PC-3 (cell line): ENCODE results near the gene RBMY1D. TPM values are rescaled to one million over a fixed set of nuclear protein-coding genes. Genes with fewer than 3 reads are reported as not detected.

Experiments used
- ATAC-seq: fragments of 200-7000 bp; cut with Tn5 transposase; 2 replicates; pipeline ENCODE4 v1.9.1; 2020; ENCODE audit warnings: mild to moderate bottlenecking, moderate library complexity
- BruUV-seq: library from RNA; stranded (reverse); fragments of 400-500 nt; replicated peaks from 2 replicates; lab custom pipeline; 2021; lab: Mats Ljungman, UMichigan
- CTCF ChIA-PET: fragments of 300-600 bp; sonication (Branson Sonifier 250); formaldehyde crosslinking; loops from one replicate; lab custom pipeline; 2022; ENCODE audit warnings: antibody characterized with exemption; lab: Charles Lee
- POLR2A ChIA-PET: fragments of 300-600 bp; sonication (Branson Sonifier 250); formaldehyde crosslinking; loops from one replicate; lab custom pipeline; 2022; ENCODE audit warnings: antibody characterized with exemption; ENCODE audit not compliant: unreplicated experiment; lab: Charles Lee
- DNase-seq: peaks from one replicate; pipeline ENCODE4 v3.0.0-alpha.2; 2015
- H2AFZ ChIP-seq: fragments of 300-600 bp; sonication (generic); 2 replicates; pipeline ENCODE4 v1.6.0; 2016; ENCODE audit warnings: antibody characterized with exemption, low read length
- H3F3A ChIP-seq: fragments of 300-600 bp; sonication (generic); one replicate; pipeline ENCODE4 v1.6.0; 2017; ENCODE audit warnings: antibody characterized with exemption, low read length, control low read depth, mild to moderate bottlenecking; ENCODE audit not compliant: unreplicated experiment
- H3K27ac ChIP-seq: fragments of 300-600 bp; sonication (generic); 2 replicates; pipeline ENCODE4 v1.5.1; 2016; ENCODE audit warnings: mild to moderate bottlenecking, low read length
- H3K27me3 ChIP-seq: fragments of 300-600 bp; sonication (generic); 2 replicates; pipeline ENCODE4 v1.6.1; 2016; ENCODE audit warnings: low read length, mixed read lengths
- H3K36me3 ChIP-seq: fragments of 300-600 bp; sonication (generic); 2 replicates; pipeline ENCODE4 v1.6.1; 2016; ENCODE audit warnings: low read depth, mixed run types, low read length, mixed read lengths
- H3K4me1 ChIP-seq: fragments of 300-600 bp; sonication (generic); 2 replicates; pipeline ENCODE4 v1.5.1; 2016; ENCODE audit warnings: low read length; ENCODE audit not compliant: insufficient read depth
- H3K4me2 ChIP-seq: fragments of 300-600 bp; sonication (generic); 2 replicates; pipeline ENCODE4 v1.6.0; 2016; ENCODE audit warnings: low read length
- H3K4me3 ChIP-seq: fragments of 300-600 bp; sonication (generic); 2 replicates; pipeline ENCODE4 v1.5.1; 2016; ENCODE audit warnings: mild to moderate bottlenecking, low read length, mixed read lengths
- H3K79me2 ChIP-seq: fragments of 300-600 bp; sonication (generic); 2 replicates; pipeline ENCODE4 v1.6.1; 2017; ENCODE audit warnings: low read length, mixed read lengths
- H3K9ac ChIP-seq: fragments of 300-600 bp; sonication (generic); 2 replicates; pipeline ENCODE4 v1.6.0; 2016; ENCODE audit warnings: mild to moderate bottlenecking, low read length
- H3K9me2 ChIP-seq: fragments of 300-600 bp; sonication (generic); replicated peaks from 2 replicates; pipeline ENCODE4 v1.6.1; 2016; ENCODE audit warnings: mixed run types, low read length, mixed read lengths
- H3K9me3 ChIP-seq: fragments of 300-600 bp; sonication (generic); 2 replicates; pipeline ENCODE4 v1.6.1; 2016; ENCODE audit warnings: low read length, mixed read lengths
- H4K20me1 ChIP-seq: fragments of 300-600 bp; sonication (generic); 2 replicates; pipeline ENCODE4 v1.6.1; 2016; ENCODE audit warnings: low read length, mixed read lengths
- CTCF ChIP-seq: fragments of 300-600 bp; sonication (generic); conservative IDR thresholded peaks from 2 replicates; pipeline ENCODE4 v1.5.1; 2017; ENCODE audit warnings: antibody characterized with exemption, low read depth, mild to moderate bottlenecking, low read length
- EZH2 ChIP-seq: fragments of 300-600 bp; sonication (generic); IDR thresholded peaks from one replicate; pipeline ENCODE4 v1.6.1; 2017; ENCODE audit warnings: antibody characterized with exemption, mild to moderate bottlenecking, low read length; ENCODE audit not compliant: unreplicated experiment
- EZH2phosphoT487 ChIP-seq: fragments of 300-600 bp; sonication (generic); IDR thresholded peaks from 2 replicates; pipeline ENCODE4 v1.6.1; 2018; ENCODE audit warnings: mild to moderate bottlenecking, antibody characterized with exemption, low read length, borderline replicate concordance
- intact Hi-C: fragments of 100-400 bp; cut with micrococcal nuclease; formaldehyde crosslinking; loops from 2 replicates; pipeline ENCODE4 v1.9.0; 2023
- total RNA-seq: library from RNA; depleted of rRNA; stranded (reverse); fragments of >200 nt; gene quantifications from 2 replicates; pipeline ENCODE4 v1.2.3, GENCODE V29; 2014; rRNA removed

RBMY1D gene
- total RNA-seq, 1 experiment from 2014 or later, result not detected

DNA sequence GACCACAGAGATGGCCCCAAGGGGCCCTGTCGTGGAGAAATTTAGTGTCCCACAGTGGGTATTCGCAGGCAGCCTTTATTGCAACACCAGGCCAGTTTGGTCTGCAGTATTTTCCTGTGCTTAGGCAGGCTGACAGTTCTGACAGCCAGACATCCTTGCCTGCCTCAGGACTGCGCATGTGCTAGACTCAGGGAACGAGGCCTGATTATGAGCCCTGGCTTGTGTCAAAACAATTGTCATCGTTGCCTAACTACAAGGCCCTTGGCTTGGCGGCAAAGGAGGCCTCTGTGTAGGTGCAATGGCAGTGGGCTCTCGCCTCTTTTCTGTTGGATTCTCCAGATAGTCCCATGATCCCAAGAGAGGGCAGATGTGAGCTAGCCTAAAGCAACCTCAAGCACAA, 59.3 kb downstream of the RBMY1D start:
- intact Hi-C loops, result no loop called here
- H3K27ac ChIP-seq, result no peak overlapping the region
- ChIA-PET CTCF (no interaction called here), POLR2A (no interaction called here)
- H3K79me2 ChIP-seq, result no peaks in the 10 kb centered on the region
- H3K4me3 ChIP-seq, result no peak overlapping the region
- TF ChIP-seq CTCF (no peak), EZH2 (no peak), EZH2phosphoT487 (no peak)
- no peaks in the 10 kb centered on the region for H3K9me2 ChIP-seq
- BruUV-seq, result no TSS peak
- ATAC-seq (no peak), DNase-seq (no peak)
- no peak overlapping the region for H3K9ac ChIP-seq
- H3F3A ChIP-seq, result no peaks in the 10 kb centered on the region
- no peaks in the 10 kb centered on the region for H4K20me1 ChIP-seq
- H3K36me3 ChIP-seq, result no peaks in the 10 kb centered on the region
- no peak overlapping the region for H2AFZ ChIP-seq
- no peaks in the 10 kb centered on the region for H3K9me3 ChIP-seq
- H3K27me3 ChIP-seq, result no peaks in the 10 kb centered on the region
- H3K4me2 ChIP-seq, result no peak overlapping the region
- no peaks in the 10 kb centered on the region for H3K4me1 ChIP-seq

Other genes starting within 250 kb of the RBMY1D start
- gene RBMY1E, start 23.5 kb upstream of the RBMY1D start, total RNA-seq, result not detected in 2 replicates